PC-3 (cell line): ENCODE measurements around the gene LILRB4. TPM values are rescaled to one million over a fixed set of nuclear protein-coding genes. Genes with fewer than 3 reads are reported as not detected.

Source experiments
- ATAC-seq: fragments of 200-7000 bp; cut with Tn5 transposase; 2 replicates; pipeline ENCODE4 v1.9.1; 2020; ENCODE audit warnings: mild to moderate bottlenecking, moderate library complexity
- BruUV-seq: library from RNA; stranded (reverse); fragments of 400-500 nt; replicated peaks from 2 replicates; lab custom pipeline; 2021; lab: Mats Ljungman, UMichigan
- CTCF ChIA-PET: fragments of 300-600 bp; sonication (Branson Sonifier 250); formaldehyde crosslinking; loops from one replicate; lab custom pipeline; 2022; ENCODE audit warnings: antibody characterized with exemption; lab: Charles Lee
- POLR2A ChIA-PET: fragments of 300-600 bp; sonication (Branson Sonifier 250); formaldehyde crosslinking; loops from one replicate; lab custom pipeline; 2022; ENCODE audit warnings: antibody characterized with exemption; ENCODE audit not compliant: unreplicated experiment; lab: Charles Lee
- DNase-seq: peaks from one replicate; pipeline ENCODE4 v3.0.0-alpha.2; 2015
- H2AFZ ChIP-seq: fragments of 300-600 bp; sonication (generic); 2 replicates; pipeline ENCODE4 v1.6.0; 2016; ENCODE audit warnings: antibody characterized with exemption, low read length
- H3F3A ChIP-seq: fragments of 300-600 bp; sonication (generic); one replicate; pipeline ENCODE4 v1.6.0; 2017; ENCODE audit warnings: antibody characterized with exemption, low read length, control low read depth, mild to moderate bottlenecking; ENCODE audit not compliant: unreplicated experiment
- H3K27ac ChIP-seq: fragments of 300-600 bp; sonication (generic); 2 replicates; pipeline ENCODE4 v1.5.1; 2016; ENCODE audit warnings: mild to moderate bottlenecking, low read length
- H3K27me3 ChIP-seq: fragments of 300-600 bp; sonication (generic); 2 replicates; pipeline ENCODE4 v1.6.1; 2016; ENCODE audit warnings: low read length, mixed read lengths
- H3K36me3 ChIP-seq: fragments of 300-600 bp; sonication (generic); 2 replicates; pipeline ENCODE4 v1.6.1; 2016; ENCODE audit warnings: low read depth, mixed run types, low read length, mixed read lengths
- H3K4me1 ChIP-seq: fragments of 300-600 bp; sonication (generic); 2 replicates; pipeline ENCODE4 v1.5.1; 2016; ENCODE audit warnings: low read length; ENCODE audit not compliant: insufficient read depth
- H3K4me2 ChIP-seq: fragments of 300-600 bp; sonication (generic); 2 replicates; pipeline ENCODE4 v1.6.0; 2016; ENCODE audit warnings: low read length
- H3K4me3 ChIP-seq: fragments of 300-600 bp; sonication (generic); 2 replicates; pipeline ENCODE4 v1.5.1; 2016; ENCODE audit warnings: mild to moderate bottlenecking, low read length, mixed read lengths
- H3K79me2 ChIP-seq: fragments of 300-600 bp; sonication (generic); 2 replicates; pipeline ENCODE4 v1.6.1; 2017; ENCODE audit warnings: low read length, mixed read lengths
- H3K9ac ChIP-seq: fragments of 300-600 bp; sonication (generic); 2 replicates; pipeline ENCODE4 v1.6.0; 2016; ENCODE audit warnings: mild to moderate bottlenecking, low read length
- H3K9me2 ChIP-seq: fragments of 300-600 bp; sonication (generic); replicated peaks from 2 replicates; pipeline ENCODE4 v1.6.1; 2016; ENCODE audit warnings: mixed run types, low read length, mixed read lengths
- H3K9me3 ChIP-seq: fragments of 300-600 bp; sonication (generic); 2 replicates; pipeline ENCODE4 v1.6.1; 2016; ENCODE audit warnings: low read length, mixed read lengths
- H4K20me1 ChIP-seq: fragments of 300-600 bp; sonication (generic); 2 replicates; pipeline ENCODE4 v1.6.1; 2016; ENCODE audit warnings: low read length, mixed read lengths
- EZH2 ChIP-seq: fragments of 300-600 bp; sonication (generic); IDR thresholded peaks from one replicate; pipeline ENCODE4 v1.6.1; 2017; ENCODE audit warnings: antibody characterized with exemption, mild to moderate bottlenecking, low read length; ENCODE audit not compliant: unreplicated experiment
- EZH2phosphoT487 ChIP-seq: fragments of 300-600 bp; sonication (generic); IDR thresholded peaks from 2 replicates; pipeline ENCODE4 v1.6.1; 2018; ENCODE audit warnings: mild to moderate bottlenecking, antibody characterized with exemption, low read length, borderline replicate concordance
- intact Hi-C: fragments of 100-400 bp; cut with micrococcal nuclease; formaldehyde crosslinking; loops from 2 replicates; pipeline ENCODE4 v1.9.0; 2023
- total RNA-seq: library from RNA; depleted of rRNA; stranded (reverse); fragments of >200 nt; gene quantifications from 2 replicates; pipeline ENCODE4 v1.2.3, GENCODE V29; 2014
- TF ChIP-seq, protein P1 (sequence below): fragments of 300-600 bp; sonication (generic); conservative IDR thresholded peaks from 2 replicates; pipeline ENCODE4 v1.5.1; 2017; ENCODE audit warnings: antibody characterized with exemption, low read depth, mild to moderate bottlenecking, low read length

Gene LILRB4
- total RNA-seq, 1 experiment from 2014 or later: not detected

DNA sequence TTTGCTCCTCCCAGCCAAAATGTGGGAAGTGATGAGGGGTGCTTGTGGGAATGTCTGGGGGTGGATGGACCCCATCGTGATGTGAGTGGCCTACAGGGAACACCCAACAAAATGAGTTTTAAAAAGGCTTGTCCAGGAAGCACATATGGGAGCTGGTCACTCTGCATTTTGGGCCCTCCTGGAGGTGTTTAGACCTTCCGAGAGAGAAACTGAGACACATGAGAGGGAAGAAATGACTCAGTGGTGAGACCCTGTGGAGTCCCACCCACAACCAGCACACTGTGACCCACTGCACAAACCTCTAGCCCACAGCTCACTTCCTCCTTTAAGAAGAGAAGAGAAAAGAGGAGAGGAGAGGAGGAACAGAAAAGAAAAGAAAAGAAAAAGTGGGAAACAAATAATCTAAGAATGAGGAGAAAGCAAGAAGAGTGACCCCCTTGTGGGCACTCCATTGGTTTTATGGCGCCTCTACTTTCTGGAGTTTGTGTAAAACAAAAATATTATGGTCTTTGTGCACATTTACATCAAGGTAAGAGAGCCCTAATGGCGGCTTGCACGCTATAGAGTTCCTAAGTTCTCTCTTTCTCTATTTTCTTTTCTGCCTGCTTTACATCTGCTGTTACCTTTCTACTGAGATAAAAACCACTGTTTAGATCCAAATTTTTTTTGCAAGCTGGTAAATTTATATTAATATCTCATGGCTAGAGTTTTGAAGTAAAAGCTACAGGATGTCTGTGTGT lies 45.8 kb upstream of the LILRB4 start:
- no peak overlapping the region for H2AFZ ChIP-seq
- no peaks in the 10 kb centered on the region for H3F3A ChIP-seq
- POLR2A ChIA-PET: no interaction called here
- no peak overlapping the region for H3K4me2 ChIP-seq
- DNase-seq: no peak
- H3K79me2 ChIP-seq: no peaks in the 10 kb centered on the region
- H3K27me3 ChIP-seq: peaks cover 40% of the 10 kb centered on the region
- no peak for ATAC-seq
- CTCF ChIA-PET: no interaction called here
- H4K20me1 ChIP-seq: no peaks in the 10 kb centered on the region
- no peaks in the 10 kb centered on the region for H3K4me1 ChIP-seq
- no peaks in the 10 kb centered on the region for H3K36me3 ChIP-seq
- intact Hi-C loops: no loop called here
- no peaks in the 10 kb centered on the region for H3K9me2 ChIP-seq
- 0 out of 2 replicates have a peak, but pooled peaks cover 6% of the 10 kb centered on the region for H3K9me3 ChIP-seq
- no peak overlapping the region for H3K27ac ChIP-seq
- BruUV-seq: no TSS peak
- H3K4me3 ChIP-seq: no peak overlapping the region
- no peak for TF ChIP-seq EZH2
- TF ChIP-seq, protein P1, sequence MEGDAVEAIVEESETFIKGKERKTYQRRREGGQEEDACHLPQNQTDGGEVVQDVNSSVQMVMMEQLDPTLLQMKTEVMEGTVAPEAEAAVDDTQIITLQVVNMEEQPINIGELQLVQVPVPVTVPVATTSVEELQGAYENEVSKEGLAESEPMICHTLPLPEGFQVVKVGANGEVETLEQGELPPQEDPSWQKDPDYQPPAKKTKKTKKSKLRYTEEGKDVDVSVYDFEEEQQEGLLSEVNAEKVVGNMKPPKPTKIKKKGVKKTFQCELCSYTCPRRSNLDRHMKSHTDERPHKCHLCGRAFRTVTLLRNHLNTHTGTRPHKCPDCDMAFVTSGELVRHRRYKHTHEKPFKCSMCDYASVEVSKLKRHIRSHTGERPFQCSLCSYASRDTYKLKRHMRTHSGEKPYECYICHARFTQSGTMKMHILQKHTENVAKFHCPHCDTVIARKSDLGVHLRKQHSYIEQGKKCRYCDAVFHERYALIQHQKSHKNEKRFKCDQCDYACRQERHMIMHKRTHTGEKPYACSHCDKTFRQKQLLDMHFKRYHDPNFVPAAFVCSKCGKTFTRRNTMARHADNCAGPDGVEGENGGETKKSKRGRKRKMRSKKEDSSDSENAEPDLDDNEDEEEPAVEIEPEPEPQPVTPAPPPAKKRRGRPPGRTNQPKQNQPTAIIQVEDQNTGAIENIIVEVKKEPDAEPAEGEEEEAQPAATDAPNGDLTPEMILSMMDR: no peak
- TF ChIP-seq EZH2phosphoT487: no peak
- H3K9ac ChIP-seq: no peak overlapping the region

DNA sequence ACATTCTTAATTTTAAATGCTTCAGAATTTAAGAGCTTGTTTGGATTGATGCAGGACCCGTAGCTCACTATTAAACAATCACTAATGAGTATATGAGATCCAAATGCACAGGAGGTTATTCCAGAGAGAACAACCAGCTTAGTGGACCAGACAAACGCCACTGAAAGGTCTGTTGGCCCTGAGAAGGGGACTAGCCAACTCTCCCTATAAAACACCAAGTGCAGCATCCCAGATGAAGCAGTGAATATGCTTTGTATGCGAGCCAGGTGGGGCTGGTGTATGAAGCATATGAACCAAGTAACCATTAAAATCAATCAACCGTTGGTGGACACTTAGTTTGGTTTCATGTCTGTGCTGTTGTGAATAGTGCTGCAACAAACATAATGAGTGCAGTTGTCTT lies 42.3 kb upstream of the LILRB4 start:
- H3K4me2 ChIP-seq: no peak overlapping the region
- no peaks in the 10 kb centered on the region for H3K4me1 ChIP-seq
- intact Hi-C loops: no loop called here

More for the DNA sequence above, 42.3 kb upstream of the LILRB4 start:
- H4K20me1 ChIP-seq: no peaks in the 10 kb centered on the region
- no peak for TF ChIP-seq EZH2phosphoT487
- no peak for TF ChIP-seq EZH2
- TF ChIP-seq, protein P1: no peak
- H3K79me2 ChIP-seq: no peaks in the 10 kb centered on the region
- no peaks in the 10 kb centered on the region for H3K36me3 ChIP-seq
- ATAC-seq: no peak
- no TSS peak for BruUV-seq
- H2AFZ ChIP-seq: no peak overlapping the region
- H3K9me2 ChIP-seq: no peaks in the 10 kb centered on the region
- H3K27me3 ChIP-seq: peaks cover 46% of the 10 kb centered on the region
- H3F3A ChIP-seq: no peaks in the 10 kb centered on the region
- ChIA-PET CTCF (no interaction called here), POLR2A (no interaction called here)
- no peak for DNase-seq
- H3K27ac ChIP-seq: no peak overlapping the region
- 0 out of 2 replicates have a peak, but pooled peaks cover 6% of the 10 kb centered on the region for H3K9me3 ChIP-seq
- no peak overlapping the region for H3K9ac ChIP-seq
- H3K4me3 ChIP-seq: no peak overlapping the region
